GM12892 (cell line): ENCODE measurements around the gene PRR33.

ENCODE experiments used
- POLR2A ChIP-seq: IDR thresholded peaks from 2 replicates; pipeline ENCODE4 v1.6.1; 2011; ENCODE audit warnings: low read depth, low read length, control low read depth
- POLR2AphosphoS5 ChIP-seq: IDR thresholded peaks from 2 replicates; pipeline ENCODE4 v1.6.1; 2011; ENCODE audit warnings: low read depth, low read length, control low read depth
- TAF1 ChIP-seq: IDR thresholded peaks from 2 replicates; pipeline ENCODE4 v1.6.1; 2011; ENCODE audit warnings: low read depth, mild to moderate bottlenecking, control low read depth, low read length, borderline replicate concordance

- TF ChIP-seq POLR2A (no peak), POLR2AphosphoS5 (no peak), TAF1 (no peak)
Measured at GRCh38 chr11:1843098-1843473, 48.6 kb downstream of the PRR33 start.
